NCI-H1105 (cell line): ENCODE results near the gene PCYT1B.
A peak's percentile ranks its signal among the peaks of the same experiment; 100 is the strongest.
"Not testable (repeated sequence)": the region's sequence is repeated elsewhere in the genome, so short reads cannot be mapped to it uniquely, and the experiment has no call there.

ENCODE experiments used
- DNase-seq: peaks from one replicate; lab custom pipeline; 2025; lab: John Stamatoyannopoulos, UW

PCYT1B gene

DNA sequence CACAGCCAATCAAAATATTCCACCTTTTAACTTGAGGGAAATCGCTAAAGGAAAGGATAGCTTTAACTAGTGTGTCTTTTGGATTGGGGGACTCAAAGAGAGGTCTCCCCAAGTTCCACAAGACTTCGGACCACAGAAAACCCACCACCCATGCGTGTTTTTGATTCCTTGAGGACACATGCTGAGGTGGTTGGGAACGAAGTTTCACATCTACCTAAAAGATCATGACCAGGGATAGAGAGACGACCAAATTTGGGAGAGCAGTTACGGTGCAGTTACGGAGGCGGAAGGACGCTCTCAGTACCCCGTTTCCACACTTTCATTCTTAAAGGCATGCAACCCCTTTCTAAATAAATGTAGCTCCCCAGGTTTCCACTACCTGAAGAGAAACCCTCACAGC lies 1.1 kb downstream of the PCYT1B start:
- no peak for DNase-seq

DNA sequence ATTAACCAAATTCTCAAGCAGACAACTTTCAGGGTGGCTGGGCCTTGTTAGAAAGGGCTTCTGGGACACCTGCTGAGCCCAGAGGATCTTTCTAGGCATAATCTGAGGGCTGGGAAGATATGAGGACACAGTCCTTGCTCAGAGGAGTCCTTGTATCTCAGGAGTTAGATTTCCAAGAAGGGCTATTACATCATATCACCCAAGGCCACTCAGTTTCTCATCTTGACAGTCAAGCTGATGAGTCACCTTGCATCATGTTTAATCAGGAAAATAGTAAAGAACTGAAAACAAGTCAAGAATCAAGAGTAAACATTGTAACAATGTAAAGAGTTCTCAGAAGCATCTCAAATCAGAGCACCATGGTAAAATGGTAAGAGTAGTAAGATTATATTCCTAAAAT lies 4.0 kb downstream of the PCYT1B start:
- DNase-seq: no peak

DNA sequence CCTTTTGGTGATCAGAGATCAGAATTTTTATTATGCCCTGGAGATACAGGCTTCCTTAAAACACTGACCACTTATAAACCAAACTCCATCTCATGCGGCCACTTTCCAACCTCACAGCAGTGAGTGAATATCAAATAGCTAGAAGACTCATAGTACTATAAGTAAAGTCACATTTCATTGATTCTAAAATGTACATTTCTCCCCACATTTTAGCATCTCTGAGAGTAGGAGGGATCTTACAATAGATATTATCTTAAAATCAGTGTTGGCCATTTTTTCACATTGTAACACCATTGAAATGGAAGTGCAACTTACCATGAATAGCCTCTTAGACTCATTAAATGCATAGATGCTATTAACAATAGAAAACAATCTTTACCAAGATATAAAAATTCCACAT lies 17.4 kb downstream of the PCYT1B start:
- no peak for DNase-seq

DNA sequence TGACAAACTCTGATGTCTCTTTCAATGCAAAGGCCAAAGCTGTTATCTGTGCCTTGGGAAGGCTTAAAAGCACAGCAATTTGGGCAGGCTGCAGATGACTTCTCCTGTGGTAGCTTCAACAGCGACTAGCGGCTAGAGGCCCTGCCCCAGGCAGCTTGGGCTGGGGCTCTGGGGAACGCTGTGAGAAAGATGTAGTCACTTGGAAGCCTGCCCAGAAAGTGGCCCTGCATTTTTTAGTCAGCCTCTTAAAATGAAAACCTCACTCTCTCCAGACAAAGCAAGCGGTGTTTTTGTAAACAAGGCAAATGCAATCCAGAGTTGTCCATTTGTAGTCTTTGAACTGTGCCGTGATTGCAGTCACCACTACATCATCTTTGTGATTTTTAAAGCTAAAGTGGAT lies 27.5 kb downstream of the PCYT1B start:
- peak; percentile 20 for DNase-seq

DNA sequence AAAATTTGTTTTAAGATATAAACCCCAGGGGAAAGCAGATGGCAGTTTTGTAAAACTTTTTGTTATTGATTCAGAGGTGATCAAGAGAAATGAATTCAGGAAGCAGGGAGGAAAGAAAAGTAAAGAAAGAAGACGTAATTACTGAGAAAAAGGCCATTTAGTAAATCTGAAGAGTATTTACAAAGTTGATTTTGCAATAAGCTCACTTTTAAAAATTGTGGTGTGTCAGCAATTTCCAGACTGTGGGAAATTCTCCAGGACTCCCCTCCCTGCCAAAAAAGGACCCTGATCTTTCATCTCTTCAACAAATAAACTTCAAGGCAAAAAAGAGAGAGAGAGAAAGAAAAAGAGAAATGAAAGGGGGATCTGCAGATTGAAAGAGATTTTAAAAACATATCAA lies 36.6 kb downstream of the PCYT1B start:
- DNase-seq: no peak

DNA sequence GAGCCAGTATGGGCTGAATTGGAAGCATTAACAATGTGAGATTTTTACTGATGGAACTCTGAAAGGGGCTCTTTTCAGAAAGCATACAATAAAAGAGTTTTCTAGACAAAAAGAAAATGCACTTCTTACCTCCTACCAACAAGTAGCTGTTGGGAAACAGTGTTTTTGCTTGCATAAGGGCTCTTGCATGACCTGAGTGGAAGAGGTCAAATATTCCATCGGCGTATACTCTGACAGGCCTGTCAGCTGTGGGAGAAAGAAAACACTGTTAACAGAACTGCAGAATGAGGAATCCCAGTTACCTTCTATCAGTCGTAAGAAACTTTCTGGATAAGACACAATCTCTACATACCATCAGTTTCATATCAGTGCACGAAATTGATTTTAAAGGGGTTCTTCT lies 39.5 kb downstream of the PCYT1B start:
- DNase-seq: no peak

DNA sequence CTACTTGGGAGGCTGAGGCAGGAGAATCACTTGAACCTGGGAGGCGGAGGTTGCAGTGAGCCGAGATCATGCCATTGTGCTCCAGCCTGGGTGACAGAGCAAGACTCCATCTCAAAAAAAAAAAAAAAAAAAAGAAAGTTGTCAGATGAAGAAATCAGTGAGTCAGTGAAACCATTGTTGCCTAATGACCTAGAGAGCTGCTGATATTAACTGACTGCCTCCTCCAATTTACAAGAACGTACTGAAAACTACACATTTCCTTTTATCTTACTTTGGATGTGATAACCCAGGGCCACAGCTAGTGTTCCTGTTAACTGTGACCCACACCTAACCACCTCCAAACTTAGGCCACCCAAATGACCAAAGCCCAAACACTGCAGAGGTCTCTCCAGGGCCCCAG lies 41.2 kb downstream of the PCYT1B start:
- DNase-seq: not testable (repeated sequence)

DNA sequence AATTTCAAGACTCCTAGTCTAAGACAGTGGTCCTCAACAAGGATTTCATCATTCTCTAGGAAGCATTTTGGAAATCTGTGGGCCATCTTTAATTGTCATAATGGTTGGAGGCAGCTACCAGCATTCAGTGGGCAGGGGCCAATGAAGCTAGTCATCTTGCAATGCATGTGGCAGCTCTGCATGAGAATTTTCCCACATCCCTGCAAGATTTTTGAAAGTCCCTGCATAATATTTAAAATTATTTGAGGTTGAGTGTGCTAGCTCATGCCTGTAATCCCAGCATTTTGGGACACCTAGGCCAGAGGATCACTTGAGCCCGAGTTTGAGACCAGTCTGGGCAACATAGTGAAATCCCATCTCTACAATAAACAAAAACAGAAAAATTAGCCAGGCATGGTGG lies 44.0 kb downstream of the PCYT1B start:
- no peak for DNase-seq

DNA sequence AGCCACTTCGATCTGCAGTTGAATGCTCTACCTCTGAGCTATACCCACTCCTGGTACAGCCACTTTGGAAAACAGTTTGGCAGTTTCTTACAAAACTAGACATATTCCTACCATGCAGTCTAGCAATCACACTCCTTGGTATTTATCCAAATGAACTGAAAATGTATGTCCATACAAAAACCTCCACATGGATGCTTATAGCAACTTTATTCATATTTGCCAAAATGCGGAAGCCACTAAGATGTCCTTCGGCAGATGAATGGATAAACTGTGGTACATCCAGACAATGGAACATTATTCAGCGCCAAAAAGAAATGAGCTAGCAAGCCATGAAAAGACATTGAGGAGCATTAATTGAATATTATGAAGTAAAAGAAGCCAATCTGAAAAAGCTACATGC lies 45.3 kb downstream of the PCYT1B start:
- DNase-seq: no peak

DNA sequence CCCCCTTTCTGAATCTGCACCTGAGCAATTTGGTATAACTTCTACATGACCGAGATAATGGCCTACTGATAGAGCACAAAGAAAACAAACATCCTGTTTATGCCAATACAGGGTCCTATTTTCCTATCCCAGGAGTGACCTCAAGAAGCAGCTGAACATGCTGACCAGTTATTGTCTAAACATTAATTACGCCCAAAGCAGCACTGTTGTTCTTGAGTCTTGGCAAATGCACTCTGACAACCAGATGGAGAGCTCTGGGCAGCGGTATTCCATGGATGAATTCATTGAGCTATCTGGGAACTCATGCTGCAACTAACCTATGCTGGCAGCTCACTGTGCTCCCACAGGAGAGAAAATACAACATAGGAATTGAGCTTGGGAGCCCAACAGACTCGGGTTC lies 52.6 kb downstream of the PCYT1B start:
- DNase-seq: no peak

DNA sequence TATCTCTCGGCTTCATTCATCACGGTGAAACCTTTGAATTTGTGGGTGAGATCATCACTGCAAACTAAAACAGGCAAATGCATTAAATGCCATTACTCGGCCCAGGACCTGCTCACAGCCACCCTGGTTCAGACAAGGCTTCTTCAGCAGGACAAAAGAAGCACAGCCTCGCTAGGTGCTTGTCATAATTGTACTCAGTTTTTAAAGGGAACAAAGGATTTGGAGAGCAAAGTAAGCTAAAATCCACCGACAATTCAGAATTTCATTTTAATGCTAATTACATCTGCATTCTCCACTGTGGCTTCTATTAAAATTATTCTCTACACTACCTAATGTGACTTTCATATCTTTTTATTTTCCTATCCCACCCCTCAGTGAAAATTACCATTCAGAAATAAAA lies 57.0 kb downstream of the PCYT1B start:
- no peak for DNase-seq

DNA sequence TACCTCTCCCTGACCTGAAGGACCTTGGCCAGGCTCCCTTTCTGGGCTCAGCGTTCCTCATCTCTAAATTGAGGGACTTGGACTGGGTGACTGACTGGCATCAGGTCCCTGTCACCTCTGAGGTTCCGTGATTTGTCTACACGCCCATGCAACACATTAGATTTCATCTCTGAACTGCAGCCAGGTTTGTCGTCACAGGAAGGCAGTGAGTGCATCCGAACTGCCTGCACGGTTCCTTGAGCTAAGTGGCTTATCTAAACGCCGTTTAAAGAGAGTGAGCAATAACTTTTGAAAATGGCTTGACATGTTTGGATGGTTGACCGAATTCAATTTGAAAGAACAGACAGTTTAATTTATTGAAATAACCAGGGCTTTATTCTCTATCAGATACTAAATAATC lies 70.1 kb downstream of the PCYT1B start:
- no peak for DNase-seq

DNA sequence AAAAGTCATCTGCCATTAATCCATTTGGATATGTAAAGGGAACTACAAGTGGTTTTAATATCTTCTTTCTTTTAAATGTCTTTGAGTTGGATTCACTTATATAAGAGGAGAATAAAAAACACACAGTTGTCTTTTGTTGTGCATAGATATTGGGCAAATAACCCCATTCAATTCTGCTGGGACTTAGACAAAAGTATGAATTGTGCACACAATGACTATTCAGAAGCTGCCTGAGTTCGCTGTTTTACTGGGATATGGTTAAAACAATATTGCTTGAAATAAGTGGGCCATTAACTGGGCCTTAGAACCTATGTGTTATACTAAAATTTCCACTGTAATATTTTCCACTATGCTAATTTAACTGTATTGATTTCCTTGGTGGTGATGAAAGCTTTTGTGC lies 71.7 kb downstream of the PCYT1B start:
- no peak for DNase-seq

DNA sequence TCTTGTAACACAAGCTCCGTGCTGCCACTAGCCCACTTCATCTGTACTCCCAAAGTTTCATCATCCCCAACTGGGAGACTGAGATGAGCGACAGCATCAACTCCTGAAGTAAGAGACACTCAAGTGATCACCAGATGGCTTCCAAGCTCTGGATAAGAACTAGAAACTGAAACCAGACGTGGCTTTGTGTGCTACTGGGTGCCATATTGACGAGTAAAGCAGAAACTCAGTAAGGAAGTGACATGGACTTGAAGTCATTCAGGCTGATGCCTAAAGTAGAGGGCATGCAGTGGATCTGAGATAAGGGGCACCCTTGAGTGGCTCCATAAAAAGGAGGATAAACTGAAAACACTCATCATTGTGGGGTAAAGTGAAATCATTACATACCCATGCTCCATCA lies 72.4 kb downstream of the PCYT1B start:
- DNase-seq: no peak

DNA sequence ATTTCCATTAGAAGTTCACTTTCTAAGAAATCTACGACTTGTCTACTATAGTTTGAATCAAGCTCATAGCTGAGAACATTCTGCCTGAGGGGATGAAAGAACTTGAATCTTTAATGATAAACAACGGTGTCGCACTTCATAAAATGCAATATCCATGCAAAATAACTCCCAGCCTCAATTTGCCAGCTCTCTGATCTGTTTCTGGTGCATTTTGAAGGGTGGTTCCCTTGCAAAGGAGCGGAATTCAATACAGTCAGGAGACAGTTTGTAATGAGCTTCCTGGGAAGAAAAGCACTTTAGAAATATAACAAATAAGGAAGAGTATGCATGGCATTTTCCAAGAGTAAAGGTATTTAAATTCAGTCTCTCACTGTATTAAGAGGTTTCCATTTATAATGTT lies 80.0 kb downstream of the PCYT1B start:
- no peak for DNase-seq

DNA sequence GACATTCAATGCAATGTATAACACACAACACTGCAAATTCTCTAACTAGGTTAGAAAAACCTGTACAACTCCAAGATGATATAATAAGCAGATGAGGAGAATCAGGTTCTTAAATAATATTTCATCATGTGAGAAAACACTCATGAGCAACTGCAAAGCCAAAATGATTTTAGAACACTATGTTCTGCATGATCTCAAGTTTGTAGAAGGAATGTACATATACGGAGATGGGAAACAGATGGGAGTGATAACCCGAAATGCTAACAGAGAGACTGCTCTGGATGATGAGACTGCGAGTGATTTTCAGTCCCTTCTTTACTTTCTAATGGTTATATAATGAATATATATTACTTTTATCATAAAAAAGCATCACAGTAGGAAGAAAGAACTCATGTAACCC lies 80.9 kb downstream of the PCYT1B start:
- no peak for DNase-seq

DNA sequence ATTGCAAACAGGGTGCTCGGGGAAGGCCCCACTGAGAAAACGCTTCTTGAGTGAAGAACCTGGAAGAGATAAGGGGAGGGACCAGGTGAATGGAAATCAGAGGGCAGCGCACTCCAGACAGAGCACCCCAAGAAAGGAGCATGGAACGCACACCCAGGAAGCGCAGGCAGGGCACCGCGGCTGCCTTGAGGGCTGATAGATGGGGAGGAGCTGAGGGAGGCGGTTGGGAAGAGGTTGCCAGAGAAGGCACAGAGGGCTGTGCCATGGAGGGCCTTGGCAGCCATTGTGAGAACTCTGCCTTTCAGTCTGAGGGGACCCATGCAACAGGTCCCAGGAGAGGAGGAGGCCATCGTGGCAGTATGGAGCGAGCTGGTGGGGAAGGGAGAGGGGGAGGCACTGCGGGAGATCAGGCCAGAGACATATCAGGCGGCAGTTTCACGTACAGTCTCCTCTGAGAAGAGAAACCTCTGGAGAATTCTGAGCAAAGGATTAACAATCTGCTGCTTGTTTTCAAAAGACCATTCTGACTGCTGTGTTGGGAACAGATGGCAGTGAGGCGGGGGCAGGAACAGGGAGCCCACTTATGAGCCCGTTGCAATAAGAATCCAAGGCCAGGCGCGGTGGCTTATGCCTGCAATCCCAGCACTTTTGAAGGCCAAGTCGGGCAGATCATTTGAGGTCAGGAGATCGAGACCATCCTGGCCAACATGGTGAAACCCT lies 83.7 kb downstream of the PCYT1B start:
- no peak for DNase-seq

DNA sequence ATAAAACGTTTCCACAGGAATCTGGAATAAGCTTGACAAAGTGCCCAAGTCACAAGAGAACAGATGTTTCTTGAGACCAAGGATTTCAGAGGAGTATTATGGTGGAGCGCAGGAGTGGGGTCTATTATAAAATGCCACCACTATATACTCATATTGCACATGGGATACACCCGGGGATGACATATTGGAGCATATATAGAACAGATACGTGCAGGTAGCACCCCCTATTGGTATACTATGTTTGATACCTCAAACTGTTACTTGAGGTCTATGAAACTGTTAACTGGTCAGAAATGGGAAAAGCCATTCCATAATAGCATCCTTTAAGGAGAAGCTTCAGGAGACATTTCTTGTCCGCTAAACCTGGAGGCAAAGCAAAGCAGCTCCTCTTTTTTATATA lies 86.0 kb downstream of the PCYT1B start:
- no peak for DNase-seq

DNA sequence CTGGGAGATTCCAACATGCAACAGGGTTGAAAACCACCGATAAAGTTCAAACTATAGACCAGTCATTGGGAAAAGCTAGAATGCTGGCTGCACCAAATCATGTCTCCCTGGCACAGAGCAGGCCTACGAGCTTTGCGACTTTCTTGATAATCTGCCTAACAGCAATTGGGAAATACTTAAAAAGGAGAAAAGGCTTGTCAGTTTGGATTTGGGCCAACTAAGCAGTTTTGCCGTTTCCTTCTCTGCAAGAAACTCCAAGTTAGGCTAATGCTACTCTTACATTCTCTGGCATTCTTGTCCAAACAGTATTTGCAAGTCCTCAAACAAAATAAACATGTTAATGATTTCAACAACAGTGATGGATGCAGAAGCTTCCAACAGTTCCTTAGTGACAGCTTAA lies 94.1 kb downstream of the PCYT1B start:
- DNase-seq: no peak

DNA sequence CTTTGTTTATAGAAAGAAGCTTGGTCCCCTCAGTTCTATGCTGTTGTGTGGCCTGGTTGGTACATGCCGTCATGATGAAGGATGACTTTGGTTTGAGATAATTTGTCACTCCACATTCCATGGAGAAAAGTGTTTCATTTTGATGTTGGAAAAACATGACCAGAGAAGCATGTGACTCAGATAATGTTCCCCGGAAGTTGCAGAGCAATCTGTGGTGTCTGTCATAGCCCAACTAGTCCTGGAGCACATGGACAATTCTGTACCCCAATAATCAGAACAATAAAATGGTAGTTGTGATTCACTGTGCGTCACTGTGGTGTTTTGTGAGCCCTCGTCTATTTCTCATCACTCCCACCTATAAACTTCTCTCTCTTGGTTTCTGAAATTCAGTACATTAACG lies 97.0 kb downstream of the PCYT1B start:
- DNase-seq: no peak

DNA sequence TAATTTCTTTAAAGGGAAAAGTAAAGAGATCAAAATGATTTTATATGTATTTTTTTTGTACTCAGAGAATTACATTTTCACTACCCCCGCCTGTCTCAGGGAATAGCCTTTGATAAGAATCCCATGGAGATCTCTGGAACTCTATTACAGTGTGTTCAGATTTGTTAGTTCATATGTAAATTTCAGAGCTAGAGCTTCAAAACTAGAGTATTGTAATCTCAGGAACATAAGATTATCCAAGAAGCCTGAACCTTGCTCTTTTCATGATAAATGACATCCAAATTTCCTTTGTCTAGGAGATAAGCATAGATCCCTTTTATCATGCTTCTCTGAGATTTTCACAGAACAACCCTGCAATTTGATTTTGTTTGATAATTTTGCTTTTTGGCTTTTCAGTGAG lies 99.2 kb downstream of the PCYT1B start:
- DNase-seq: no peak

DNA sequence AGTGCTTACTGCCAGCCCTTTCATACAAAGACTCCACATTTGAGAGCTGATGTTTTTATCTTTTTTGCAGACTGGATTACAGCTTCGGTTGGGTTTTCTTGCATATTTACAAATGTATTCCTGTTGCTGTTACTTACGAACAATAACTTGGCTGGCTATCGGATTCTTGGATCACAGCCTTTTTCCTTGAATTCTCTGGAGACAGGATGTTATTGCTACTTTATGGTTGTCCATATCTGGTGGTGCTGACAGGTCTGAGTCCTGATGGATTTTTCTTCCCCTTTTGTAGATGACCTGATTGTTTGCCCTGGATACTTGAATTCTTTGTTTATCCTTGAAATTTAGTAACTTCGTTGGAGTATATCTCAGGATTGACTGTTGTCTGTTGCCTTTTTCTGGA lies 104.4 kb downstream of the PCYT1B start:
- DNase-seq: no peak

DNA sequence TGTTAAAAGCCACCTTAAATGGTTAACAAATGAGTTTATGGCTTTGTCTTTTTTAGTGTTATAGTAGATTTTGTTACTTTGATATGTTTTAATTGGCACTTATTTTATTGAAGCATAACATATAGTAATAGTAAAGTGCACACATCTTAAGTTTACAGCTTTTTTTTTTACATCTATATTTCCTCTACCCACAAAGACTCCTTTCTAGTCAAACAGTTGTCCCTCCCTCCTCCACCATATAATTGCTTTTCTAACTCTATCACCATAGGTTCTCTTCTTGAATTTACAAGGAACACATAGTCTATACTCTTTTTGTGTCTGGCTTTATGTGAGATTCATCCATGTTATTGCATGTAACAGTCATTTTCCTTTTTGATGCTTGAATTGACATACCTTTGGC lies 110.6 kb downstream of the PCYT1B start:
- DNase-seq: no peak

DNA sequence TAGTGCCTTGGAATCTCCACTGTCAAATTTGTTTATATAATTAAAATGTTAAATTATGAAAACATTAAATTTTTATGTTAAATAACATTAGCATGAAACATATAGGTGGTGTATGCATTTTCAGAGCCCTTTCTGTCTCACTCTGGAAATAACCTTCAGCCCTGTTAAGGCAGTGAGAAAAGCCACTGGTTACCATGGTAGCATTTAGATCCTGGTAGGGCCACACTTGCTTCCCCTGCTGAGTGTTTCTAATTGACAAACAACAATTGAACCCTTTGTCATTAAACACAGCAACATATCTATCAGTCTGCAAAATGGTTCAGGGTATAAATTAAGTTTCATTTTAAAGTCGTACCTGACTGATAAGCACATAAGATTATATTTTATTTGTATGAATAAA lies 118.5 kb downstream of the PCYT1B start:
- no peak for DNase-seq

DNA sequence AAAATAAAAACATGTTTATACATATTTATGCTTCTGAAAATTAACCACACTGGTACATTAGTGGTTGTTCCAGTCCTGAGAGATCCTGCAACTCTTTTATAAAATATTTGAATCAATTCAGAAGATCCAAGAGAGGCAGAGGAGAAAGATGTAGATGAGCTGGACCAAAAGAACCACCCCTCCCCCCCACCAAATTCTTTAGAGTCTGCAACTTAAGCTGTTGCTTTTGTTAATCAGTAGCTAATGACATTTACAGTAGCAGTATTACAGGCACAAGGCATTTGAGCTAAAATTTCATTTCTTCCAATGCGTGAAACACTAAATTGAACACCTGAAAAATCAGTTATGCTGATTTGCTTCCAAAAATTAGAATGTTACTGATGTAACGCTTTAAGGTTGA lies 120.5 kb downstream of the PCYT1B start:
- DNase-seq: no peak
